ENCODE results near the gene MLXIP. TPM values are rescaled to one million over a fixed set of nuclear protein-coding genes. Genes with fewer than 3 reads are reported as not detected.

Gene MLXIP
- total and polyA plus RNA-seq, 2 of the 13 experiments (the other 11 are each of a cell fraction or from before 2014, with no cell fraction given): 5.3 to 6.7 TPM

DNA sequence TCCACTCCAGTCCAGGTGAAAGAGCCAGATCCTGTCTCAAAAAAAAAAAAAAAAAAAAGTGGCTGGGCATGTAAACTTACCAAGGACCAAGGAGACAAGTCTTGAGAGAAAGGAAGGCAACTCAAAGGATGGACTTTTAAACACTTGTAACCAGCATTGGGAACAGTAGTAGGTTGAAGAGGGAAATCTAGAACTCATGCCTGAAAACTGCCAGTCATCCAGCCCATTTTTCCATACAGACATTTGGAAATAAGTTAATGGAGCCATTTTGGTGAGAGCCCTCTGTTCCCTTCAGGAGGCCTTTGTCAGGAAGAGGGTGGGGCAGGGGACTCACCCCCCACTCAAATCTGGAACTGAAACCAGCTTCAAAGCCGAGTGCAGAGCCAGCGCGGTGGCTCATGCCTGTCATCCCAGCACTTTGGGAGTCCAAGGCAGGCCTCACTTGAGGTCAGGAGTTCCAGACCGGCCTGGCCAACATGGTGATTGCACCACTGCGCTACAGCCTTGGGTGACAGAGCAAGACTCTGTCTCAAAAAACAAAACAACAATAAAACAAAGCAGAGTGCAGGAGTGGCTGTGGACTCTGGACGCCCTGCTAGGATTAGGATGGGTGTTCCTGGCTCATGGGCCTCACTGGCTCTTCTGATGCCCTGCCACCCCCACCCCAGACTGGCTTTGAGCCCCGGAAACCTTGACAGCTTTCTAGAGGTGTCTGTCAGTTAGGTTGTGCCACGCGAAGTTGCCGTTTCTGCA, 1.6 kb upstream of the MLXIP start (continued):
- TF ChIP-seq MED1 (CRISPR knock-in tag; IDR thresholded peaks at IDR 0.05) (peak; percentile 43; the same call in 1 of the 2 replicates), ZNF441 (CRISPR knock-in tag; IDR thresholded peaks at IDR 0.05; ENCODE audit: borderline replicate concordance) (no peak), PHB2 (IDR thresholded peaks at IDR 0.05; ENCODE audit: partially characterized antibody) (no peak), KLF15 (CRISPR knock-in tag; IDR thresholded peaks at IDR 0.05; ENCODE audit: borderline replicate concordance) (no peak), BORCS8-MEF2B (CRISPR knock-in tag; IDR thresholded peaks at IDR 0.05) (no peak), ZC3H4 (CRISPR knock-in tag; IDR thresholded peaks at IDR 0.05; ENCODE audit: borderline replicate concordance) (no peak), ZFYVE20 (CRISPR knock-in tag; IDR thresholded peaks at IDR 0.05; ENCODE audit: borderline replicate concordance, low read depth) (no peak), EED (CRISPR knock-in tag; IDR thresholded peaks at IDR 0.05) (no peak), ZNF33B (CRISPR knock-in tag; IDR thresholded peaks at IDR 0.05) (no peak), ZFP62 (CRISPR knock-in tag; IDR thresholded peaks at IDR 0.05) (no peak), SOX6 (IDR thresholded peaks at IDR 0.05) (no peak), SOX6 (CRISPR knock-in tag; IDR thresholded peaks at IDR 0.05) (peak; percentile 62; the same call in 1 of the 2 replicates), SIX4 (CRISPR knock-in tag; IDR thresholded peaks at IDR 0.05) (no peak), MYC (CRISPR knock-in tag; IDR thresholded peaks at IDR 0.05; ENCODE audit: borderline replicate concordance) (0 out of 2 replicates have a peak, but pooled peaks have one; percentile 25), ZSCAN20 (CRISPR knock-in tag; IDR thresholded peaks at IDR 0.05; ENCODE audit: borderline replicate concordance) (no peak), ZNF263 (CRISPR knock-in tag; IDR thresholded peaks at IDR 0.05) (no peak), ZNF430 (CRISPR knock-in tag; IDR thresholded peaks at IDR 0.05) (no peak), MBNL3 (CRISPR knock-in tag; conservative IDR thresholded peaks at IDR 0.05) (no peak), ZNF83 (CRISPR knock-in tag; IDR thresholded peaks at IDR 0.05; ENCODE audit: borderline replicate concordance) (no peak), ZNF567 (CRISPR knock-in tag; IDR thresholded peaks at IDR 0.05; ENCODE audit: borderline replicate concordance) (0 out of 2 replicates have a peak, but pooled peaks have one; percentile 35), ZNF589 (CRISPR knock-in tag; conservative IDR thresholded peaks at IDR 0.05) (no peak), NFE2L2 (IDR thresholded peaks at IDR 0.05; ENCODE audit: low read length) (peak; percentile 65)
- TF ChIP-seq, protein P1, sequence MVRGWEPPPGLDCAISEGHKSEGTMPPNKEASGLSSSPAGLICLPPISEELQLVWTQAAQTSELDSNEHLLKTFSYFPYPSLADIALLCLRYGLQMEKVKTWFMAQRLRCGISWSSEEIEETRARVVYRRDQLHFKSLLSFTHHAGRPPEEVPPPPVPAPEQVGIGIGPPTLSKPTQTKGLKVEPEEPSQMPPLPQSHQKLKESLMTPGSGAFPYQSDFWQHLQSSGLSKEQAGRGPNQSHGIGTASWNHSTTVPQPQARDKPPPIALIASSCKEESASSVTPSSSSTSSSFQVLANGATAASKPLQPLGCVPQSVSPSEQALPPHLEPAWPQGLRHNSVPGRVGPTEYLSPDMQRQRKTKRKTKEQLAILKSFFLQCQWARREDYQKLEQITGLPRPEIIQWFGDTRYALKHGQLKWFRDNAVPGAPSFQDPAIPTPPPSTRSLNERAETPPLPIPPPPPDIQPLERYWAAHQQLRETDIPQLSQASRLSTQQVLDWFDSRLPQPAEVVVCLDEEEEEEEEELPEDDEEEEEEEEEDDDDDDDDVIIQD (CRISPR knock-in tag; IDR thresholded peaks at IDR 0.05; ENCODE audit: low read depth): no peak
- TF ChIP-seq, protein P2, sequence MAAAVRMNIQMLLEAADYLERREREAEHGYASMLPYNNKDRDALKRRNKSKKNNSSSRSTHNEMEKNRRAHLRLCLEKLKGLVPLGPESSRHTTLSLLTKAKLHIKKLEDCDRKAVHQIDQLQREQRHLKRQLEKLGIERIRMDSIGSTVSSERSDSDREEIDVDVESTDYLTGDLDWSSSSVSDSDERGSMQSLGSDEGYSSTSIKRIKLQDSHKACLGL (CRISPR knock-in tag; IDR thresholded peaks at IDR 0.05): peak; percentile 28; the same call in 1 of the 2 replicates
- TF ChIP-seq, protein P3, sequence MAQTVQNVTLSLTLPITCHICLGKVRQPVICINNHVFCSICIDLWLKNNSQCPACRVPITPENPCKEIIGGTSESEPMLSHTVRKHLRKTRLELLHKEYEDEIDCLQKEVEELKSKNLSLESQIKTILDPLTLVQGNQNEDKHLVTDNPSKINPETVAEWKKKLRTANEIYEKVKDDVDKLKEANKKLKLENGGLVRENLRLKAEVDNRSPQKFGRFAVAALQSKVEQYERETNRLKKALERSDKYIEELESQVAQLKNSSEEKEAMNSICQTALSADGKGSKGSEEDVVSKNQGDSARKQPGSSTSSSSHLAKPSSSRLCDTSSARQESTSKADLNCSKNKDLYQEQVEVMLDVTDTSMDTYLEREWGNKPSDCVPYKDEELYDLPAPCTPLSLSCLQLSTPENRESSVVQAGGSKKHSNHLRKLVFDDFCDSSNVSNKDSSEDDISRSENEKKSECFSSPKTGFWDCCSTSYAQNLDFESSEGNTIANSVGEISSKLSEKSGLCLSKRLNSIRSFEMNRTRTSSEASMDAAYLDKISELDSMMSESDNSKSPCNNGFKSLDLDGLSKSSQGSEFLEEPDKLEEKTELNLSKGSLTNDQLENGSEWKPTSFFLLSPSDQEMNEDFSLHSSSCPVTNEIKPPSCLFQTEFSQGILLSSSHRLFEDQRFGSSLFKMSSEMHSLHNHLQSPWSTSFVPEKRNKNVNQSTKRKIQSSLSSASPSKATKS (CRISPR knock-in tag; IDR thresholded peaks at IDR 0.05): no peak
- TF ChIP-seq, protein P4, sequence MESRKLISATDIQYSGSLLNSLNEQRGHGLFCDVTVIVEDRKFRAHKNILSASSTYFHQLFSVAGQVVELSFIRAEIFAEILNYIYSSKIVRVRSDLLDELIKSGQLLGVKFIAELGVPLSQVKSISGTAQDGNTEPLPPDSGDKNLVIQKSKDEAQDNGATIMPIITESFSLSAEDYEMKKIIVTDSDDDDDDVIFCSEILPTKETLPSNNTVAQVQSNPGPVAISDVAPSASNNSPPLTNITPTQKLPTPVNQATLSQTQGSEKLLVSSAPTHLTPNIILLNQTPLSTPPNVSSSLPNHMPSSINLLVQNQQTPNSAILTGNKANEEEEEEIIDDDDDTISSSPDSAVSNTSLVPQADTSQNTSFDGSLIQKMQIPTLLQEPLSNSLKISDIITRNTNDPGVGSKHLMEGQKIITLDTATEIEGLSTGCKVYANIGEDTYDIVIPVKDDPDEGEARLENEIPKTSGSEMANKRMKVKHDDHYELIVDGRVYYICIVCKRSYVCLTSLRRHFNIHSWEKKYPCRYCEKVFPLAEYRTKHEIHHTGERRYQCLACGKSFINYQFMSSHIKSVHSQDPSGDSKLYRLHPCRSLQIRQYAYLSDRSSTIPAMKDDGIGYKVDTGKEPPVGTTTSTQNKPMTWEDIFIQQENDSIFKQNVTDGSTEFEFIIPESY (CRISPR knock-in tag; IDR thresholded peaks at IDR 0.05): peak; percentile 28; the same call in 1 of the 2 replicates
